GM18507 (cell line): ENCODE results near the gene TNNI2.
"Not testable (repeated sequence)": the region's sequence is repeated elsewhere in the genome, so short reads cannot be mapped to it uniquely, and the experiment has no call there.

Experiments used
- DNase-seq: peaks from one replicate; pipeline ENCODE4 v3.0.0; 2011; ENCODE audit warnings: low read depth; ENCODE audit not compliant: insufficient read length; ENCODE audit errors: extremely low spot score
- FAIRE-seq: peaks from 2 replicates; lab custom pipeline; 2011; peaks lifted over from hg19 to GRCh38; lab: Jason Lieb, UNC

Gene TNNI2

DNA sequence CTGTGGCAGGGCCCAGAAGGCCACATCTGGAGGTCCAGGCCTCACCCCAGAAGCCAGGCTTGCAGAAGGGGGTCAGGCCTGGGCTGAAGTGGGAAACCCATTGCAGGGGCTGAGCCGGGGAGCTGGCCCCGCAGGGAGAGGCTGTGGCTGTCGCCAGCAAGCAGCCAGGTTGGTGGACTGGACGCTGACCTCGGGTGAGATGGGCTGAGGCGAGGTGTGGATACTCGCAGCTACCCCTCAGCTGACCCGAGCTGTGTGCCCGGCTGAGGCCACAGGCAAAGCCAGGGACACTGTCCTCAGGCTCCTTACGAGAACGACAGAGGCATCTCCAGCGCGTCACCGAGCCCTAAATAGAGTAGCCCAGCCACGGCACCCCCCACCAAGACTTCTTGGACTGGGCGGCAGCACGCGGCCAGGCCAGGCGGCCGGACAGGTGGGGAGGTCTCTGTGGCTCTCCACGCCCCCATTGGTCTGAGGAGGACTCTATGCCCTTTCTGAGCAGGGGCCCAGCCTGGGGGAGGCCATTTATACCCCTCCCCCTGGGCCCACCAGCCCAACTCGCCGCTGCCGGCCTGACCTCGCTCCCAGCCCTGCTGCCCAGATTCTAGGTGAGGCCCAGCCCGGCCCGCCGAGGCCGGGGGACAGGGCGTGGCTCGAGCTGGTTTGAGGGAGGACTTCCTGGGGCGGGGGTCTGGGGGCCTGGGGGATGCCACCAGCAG lies at the start of gene TNNI2:
Gene TNNI2, plus strand, starts transcription at position 556 of the 719 bp plus-strand sequence. CDS start 716 bp downstream, outside the sequence.
- FAIRE-seq (no peak), DNase-seq (no peak)

DNA sequence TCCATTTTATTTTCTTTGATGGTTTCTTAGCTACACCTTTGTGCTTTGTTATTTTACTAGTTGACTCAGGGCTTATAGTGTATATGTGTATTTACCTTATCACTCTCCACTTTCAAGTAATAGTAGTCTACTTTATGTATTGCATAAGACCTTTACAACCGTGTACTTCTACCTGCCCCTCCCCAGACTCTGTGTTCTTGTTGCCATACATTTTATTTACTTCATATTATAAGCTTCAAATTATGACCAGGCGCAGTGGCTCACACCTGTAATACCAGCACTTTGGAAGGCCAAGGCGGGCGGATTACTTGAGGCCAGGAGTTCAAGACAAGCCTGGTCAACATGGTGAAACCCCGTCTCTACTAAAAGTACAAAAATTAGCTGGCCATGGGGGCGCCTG lies 46.9 kb upstream of the TNNI2 start:
- no peak for FAIRE-seq

GRCh38 chr11:1792461-1792860 lies 46.3 kb upstream of the TNNI2 start:
- DNase-seq (no peak), FAIRE-seq (no peak)

More for the DNA sequence above, 46.9 kb upstream of the TNNI2 start:
- DNase-seq, result no peak

DNA sequence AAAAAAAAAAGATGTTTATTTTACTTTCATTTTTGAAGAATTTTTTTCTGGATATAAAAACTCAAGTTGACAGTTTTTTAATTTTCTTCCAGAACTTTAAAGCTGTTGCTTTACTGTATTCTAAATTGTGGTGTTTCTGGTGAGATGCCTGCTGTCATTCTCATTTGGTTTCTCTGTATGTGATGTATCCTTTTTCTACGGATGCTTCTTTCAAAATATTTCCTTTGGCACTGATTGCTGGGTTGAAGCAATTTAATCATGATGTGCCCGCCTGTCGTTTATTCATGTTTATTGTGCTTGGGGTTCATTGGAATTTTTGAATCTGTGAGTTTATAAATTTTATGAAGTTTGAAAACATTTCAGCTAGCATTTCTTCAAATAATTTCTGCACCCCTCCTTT lies 45.7 kb upstream of the TNNI2 start:
- DNase-seq, result no peak
- FAIRE-seq, result no peak

DNA sequence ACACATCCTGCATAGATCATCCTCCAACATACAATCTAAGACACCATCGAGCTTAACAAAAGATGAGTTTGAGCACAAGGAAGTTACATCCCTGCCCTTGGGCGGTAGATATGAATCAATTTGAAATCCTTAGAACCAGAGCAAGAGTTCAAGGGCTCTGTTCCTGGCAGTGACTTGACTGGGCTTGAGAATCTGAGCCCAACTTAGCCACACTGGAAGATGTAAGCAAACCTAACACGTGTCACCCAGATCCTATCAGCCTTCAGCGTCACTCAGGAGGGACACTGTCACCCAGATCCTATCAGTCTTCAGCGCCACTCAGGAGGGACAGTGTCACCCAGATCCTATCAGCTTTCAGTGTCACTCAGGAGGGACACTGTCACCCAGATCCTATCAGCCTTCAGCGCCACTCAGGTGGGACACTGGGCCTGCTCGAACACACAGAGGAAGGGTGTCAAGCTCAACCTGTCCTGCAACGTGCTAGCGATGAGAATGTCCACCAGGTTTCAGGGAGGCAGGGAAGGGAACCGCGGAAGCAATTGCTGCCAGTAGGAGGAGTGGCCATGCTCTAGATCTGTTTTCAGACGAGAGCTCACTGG lies 42.3 kb upstream of the TNNI2 start:
- no peak for FAIRE-seq

GRCh38 chr11:1797391-1798125 lies 41.2 kb upstream of the TNNI2 start:
- DNase-seq, result no peak
- no peak for FAIRE-seq

More for the DNA sequence above, 42.3 kb upstream of the TNNI2 start:
- no peak for DNase-seq

DNA sequence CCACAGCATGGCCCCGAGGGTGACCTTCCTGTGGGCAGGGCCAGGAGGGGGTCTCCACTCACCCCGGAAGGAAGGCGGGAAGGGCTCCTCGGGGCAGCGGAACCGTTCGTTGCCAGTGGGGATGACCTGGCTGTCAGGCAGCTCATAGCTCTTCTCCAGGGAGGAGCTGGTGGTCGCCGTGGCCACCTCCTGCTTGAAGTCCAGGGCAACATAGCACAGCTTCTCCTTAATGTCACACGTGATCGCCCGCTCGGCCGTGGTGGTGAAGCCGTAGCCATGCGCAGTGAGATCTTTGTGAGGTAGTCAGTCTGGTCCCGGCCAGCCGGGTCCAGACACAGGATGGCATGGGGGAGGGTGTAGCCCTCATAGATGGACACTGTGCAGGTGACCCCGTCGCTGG lies 35.5 kb upstream of the TNNI2 start:
- no peak for FAIRE-seq
- no peak for DNase-seq

DNA sequence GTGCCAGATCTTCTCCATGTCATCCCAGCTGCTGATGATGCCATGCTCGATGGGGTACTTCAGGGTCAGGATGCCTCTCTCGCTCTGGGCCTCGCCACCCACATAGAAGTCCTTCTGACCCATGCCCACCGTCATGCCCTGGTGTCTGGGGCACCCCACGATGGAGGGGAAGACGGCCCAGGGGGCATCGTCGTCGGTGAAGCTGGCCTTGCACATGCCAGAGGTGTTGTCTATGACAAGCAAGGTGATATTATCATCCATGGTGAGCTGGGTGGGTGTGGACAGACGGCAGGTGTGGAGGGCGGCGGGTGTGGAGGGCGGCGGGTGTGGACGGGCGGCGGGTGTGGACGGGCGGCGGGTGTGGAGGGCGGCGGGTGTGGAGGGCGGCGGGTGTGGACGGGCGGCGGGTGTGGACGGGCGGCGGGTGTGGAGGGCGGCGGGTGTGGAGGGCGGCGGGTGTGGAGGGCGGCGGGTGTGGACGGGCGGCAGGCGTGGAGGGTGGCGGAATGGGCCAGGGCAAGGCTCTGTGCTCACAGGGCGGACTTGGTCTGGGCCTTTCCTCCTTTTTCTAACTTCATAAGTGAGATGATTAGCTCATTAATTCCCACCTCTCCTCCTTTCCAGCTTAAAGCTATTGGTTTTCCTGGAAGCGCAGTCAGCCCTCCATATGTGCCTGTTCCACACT lies 34.8 kb upstream of the TNNI2 start:
- FAIRE-seq, DNase-seq: not testable (repeated sequence)

GRCh38 chr11:1805525-1805924 lies 33.3 kb upstream of the TNNI2 start:
- no peak for DNase-seq
- FAIRE-seq, result no peak

DNA sequence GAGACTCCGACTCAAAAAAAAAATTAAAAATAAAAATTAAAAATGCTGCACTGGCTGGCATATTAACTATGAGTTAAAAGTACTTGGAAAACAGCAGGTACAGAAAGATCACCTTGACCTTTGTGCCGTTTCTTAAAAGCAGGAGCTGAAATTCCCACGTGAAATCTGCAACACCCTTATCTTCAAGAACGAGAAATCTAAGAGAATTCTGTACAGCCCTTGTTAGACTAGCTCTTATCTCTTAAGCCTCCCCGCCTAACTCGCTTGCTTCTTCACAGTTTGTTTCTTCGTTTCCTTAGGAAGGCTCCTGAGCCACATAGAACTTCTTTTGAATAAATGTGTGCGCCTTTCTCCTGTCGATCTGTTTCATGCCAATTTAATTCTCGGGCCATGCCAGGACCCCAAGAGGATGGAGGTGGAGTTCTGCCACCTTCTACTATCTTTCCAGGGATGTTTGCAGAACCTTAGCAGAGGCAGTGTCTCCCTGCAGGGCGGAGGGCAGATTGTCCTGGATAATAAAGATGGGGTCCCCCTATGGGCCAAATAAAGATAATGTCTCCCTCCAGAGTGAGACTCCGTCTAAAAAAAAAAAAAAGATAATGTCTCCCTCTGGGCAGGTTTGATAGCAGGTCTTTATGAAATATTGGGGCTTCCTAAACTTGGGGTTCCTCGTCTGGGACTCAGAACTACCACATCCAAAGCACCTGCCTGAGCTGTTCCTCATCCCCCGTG lies 31.4 kb upstream of the TNNI2 start:
- no peak for DNase-seq
- FAIRE-seq, result no peak

DNA sequence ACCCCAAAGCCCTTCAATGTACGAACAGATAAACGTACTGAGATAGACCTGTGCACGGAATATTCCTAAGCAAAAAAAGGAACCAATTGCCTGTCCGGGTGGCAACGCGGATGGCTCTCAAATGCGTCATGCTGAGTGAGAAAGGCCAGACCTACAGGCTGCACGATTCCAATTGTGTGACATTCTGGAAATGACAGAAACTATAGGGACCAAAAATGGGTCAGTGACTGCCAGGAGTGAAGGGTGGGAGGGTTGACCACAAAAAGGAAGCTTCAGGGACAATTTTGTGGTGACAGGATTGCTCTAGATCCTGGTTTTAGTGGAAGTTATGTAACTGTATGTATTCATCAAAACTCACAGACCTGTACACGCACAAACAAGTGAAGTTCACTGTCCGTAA lies 28.0 kb upstream of the TNNI2 start:
- no peak for DNase-seq
- FAIRE-seq, result no peak

GRCh38 chr11:1812274-1812673 lies 26.5 kb upstream of the TNNI2 start:
- DNase-seq (no peak), FAIRE-seq (no peak)

DNA sequence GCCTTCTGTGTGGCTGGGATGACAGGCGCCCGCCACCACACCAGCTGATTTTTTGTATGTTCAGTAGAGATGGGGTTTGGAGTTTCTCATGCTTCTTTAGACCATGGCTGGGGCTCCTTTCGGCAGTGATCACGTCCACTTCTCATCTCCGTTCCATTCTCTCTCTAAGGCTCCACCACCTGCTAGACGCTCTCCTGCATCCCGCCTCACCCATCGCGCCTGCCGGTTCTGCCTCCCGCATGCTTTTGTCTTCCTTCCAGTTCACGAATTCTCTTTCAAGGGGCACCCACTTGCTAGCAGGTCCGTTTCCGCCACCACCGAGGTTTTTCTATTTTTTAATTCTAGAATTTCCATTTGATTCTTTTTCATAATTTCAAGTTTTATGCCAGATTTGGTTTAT lies 26.0 kb upstream of the TNNI2 start:
- DNase-seq (no peak), FAIRE-seq (no peak)

DNA sequence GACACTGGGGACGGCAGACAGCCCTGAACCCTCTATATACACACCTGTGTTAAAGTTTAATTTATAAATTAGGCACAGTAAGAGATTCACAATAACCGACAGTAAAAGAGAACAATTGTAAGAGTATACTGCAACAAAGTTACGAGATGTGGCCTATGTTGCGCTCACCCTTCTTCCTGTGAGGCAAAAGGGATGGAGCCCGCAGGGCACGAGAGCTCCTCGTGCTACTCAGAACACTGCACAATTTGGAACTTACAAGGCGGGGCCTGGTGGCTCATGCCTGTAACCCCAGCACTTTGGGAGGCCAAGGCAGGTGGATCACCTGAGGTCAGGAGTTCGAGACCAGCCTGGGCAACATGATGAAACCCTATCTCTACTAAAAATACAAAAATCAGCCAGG lies 25.4 kb upstream of the TNNI2 start:
- DNase-seq, FAIRE-seq: not testable (repeated sequence)

GRCh38 chr11:1814691-1815090 lies 24.1 kb upstream of the TNNI2 start:
- FAIRE-seq (no peak), DNase-seq (no peak)

DNA sequence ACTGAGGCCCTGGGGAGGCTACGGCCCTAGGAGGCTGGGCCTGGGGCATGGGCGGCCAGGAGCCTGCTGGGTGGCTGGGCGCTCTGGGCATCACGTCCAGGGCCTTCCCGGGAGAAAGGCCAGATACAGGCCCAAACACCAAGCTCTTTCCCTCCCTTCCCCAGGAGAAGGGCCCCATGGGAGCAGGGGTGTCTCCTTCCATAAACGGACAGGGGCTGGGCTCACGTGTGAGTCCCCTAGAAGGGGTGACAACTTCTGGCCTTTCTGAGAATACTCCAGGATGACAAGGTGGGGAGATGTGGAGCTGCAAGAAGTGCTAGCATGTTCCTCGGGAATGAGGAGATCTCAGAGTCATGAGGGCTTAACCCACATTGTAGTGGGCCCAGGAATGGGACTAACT lies 23.5 kb upstream of the TNNI2 start:
- no peak for FAIRE-seq

GRCh38 chr11:1815751-1816150 lies 23.0 kb upstream of the TNNI2 start:
- DNase-seq, result no peak
- no peak for FAIRE-seq

More for the DNA sequence above, 23.5 kb upstream of the TNNI2 start:
- no peak for DNase-seq

DNA sequence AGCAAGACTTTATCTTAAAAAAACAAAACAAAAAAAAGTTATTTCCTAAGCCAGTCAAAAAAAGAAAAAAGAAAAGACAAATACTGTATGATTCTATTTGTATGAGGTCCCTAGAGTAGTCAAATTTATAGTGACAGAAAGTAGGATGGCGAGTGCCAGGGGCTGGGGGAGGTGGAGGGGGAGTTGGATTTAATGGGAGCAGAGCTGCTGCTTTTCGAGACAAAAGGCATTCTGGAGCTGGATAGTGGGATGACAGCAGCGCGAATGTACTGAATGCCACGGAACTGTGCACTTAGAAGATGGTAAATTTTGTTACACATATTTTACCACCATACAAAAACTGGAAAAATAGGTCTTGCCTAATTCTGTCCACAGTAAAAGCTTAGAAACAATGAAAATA lies 21.8 kb upstream of the TNNI2 start:
- FAIRE-seq (no peak), DNase-seq (no peak)

GRCh38 chr11:1817511-1817910 lies 21.3 kb upstream of the TNNI2 start:
- DNase-seq, result no peak
- no peak for FAIRE-seq
